Mesothelial cell of epicardium (in vitro differentiated cells): Measurements from ENCODE around the gene ANO9. TPM values are rescaled to one million over a fixed set of nuclear protein-coding genes. Genes with fewer than 3 reads are reported as not detected.

ENCODE experiments used
- DNase-seq, 2 experiments: peaks; one replicate each; pipeline ENCODE4 v3.0.0; 2021; ENCODE audit warnings: low spot score in 2 of 2; ENCODE audit not compliant: unreplicated experiment in 2 of 2
- H3K27ac Mint-ChIP-seq: 2 replicates; pipeline ENCODE4 v1.8.0; 2021; ENCODE audit warnings: mixed read lengths
- H3K27me3 Mint-ChIP-seq: 2 replicates; pipeline ENCODE4 v1.8.0; 2021; ENCODE audit warnings: low read depth, mixed read lengths
- H3K36me3 Mint-ChIP-seq: 2 replicates; pipeline ENCODE4 v1.8.0; 2021; ENCODE audit warnings: mixed read lengths
- H3K4me1 Mint-ChIP-seq: 2 replicates; pipeline ENCODE4 v1.8.0; 2021; ENCODE audit warnings: mixed read lengths
- H3K4me3 Mint-ChIP-seq: 2 replicates; pipeline ENCODE4 v1.8.0; 2021; ENCODE audit warnings: mild to moderate bottlenecking, moderate library complexity, mixed read lengths
- H3K9me3 Mint-ChIP-seq: 2 replicates; pipeline ENCODE4 v1.8.0; 2021; ENCODE audit warnings: mixed read lengths
- total RNA-seq: library from RNA; stranded (reverse); gene quantifications from 3 replicates; pipeline ENCODE4 v1.2.1, GENCODE V29; 2021
- TF ChIP-seq, protein P1 (sequence below): fragments of 200-600 bp; sonication (generic); IDR thresholded peaks from one replicate; pipeline ENCODE4 v1.5.0; 2021; ENCODE audit warnings: antibody characterized with exemption; ENCODE audit not compliant: unreplicated experiment

Gene ANO9
- total RNA-seq, 1 donor from 2014 or later, result 30.6 TPM

DNA sequence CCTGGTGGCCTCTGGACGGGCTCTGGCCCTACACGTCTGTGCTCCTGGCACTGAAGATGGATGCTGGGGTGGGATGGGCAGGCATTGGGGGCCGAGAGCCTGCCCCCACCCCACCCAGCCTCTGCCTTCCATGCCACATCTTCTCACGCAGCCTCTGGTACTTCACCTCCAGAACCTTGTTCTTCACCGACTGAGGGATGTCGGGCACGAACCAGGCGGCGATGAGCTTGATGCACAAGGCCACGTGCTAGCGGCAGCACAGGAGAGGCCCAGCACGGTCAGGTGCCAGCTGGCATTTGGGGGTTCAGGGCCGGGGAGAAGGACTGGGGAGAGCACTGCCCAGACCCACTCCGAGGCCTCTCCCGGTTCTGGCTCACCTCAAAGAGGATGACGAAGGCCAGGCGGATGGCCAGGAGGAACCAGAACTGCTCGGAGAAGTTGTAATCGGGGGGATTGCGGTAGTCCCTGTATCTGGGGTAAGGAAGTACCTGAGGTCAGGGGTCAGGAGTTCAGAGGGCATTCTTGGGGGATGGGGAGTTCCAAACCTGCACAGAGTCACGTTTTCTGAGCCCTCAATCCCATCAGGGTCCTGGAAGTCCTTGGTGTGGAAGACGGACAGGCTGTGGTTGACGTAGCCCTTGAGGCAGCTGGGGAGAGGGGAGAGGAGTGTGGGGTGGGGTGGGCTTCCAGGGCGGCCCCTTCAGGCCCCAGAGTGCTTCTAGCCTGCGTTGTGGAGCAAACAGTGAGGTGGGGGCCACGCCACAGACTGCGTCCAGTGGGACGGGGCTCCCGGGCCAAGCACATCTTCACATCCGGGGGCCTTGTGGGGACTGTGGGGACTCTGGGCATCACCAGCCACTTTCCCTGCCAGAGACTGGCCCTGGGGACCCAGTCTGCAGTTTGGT, 23.2 kb downstream of the ANO9 start:
- H3K9me3 Mint-ChIP-seq, result no peaks in the 10 kb centered on the region
- TF ChIP-seq, protein P1, sequence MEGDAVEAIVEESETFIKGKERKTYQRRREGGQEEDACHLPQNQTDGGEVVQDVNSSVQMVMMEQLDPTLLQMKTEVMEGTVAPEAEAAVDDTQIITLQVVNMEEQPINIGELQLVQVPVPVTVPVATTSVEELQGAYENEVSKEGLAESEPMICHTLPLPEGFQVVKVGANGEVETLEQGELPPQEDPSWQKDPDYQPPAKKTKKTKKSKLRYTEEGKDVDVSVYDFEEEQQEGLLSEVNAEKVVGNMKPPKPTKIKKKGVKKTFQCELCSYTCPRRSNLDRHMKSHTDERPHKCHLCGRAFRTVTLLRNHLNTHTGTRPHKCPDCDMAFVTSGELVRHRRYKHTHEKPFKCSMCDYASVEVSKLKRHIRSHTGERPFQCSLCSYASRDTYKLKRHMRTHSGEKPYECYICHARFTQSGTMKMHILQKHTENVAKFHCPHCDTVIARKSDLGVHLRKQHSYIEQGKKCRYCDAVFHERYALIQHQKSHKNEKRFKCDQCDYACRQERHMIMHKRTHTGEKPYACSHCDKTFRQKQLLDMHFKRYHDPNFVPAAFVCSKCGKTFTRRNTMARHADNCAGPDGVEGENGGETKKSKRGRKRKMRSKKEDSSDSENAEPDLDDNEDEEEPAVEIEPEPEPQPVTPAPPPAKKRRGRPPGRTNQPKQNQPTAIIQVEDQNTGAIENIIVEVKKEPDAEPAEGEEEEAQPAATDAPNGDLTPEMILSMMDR, result no peak
- DNase-seq, result no peak
- no peak overlapping the region for H3K27ac Mint-ChIP-seq
- no peak overlapping the region for H3K4me3 Mint-ChIP-seq
- H3K27me3 Mint-ChIP-seq, result peaks cover 15% of the 10 kb centered on the region
- no peaks in the 10 kb centered on the region for H3K36me3 Mint-ChIP-seq
- H3K4me1 Mint-ChIP-seq, result peaks cover 25% of the 10 kb centered on the region

DNA sequence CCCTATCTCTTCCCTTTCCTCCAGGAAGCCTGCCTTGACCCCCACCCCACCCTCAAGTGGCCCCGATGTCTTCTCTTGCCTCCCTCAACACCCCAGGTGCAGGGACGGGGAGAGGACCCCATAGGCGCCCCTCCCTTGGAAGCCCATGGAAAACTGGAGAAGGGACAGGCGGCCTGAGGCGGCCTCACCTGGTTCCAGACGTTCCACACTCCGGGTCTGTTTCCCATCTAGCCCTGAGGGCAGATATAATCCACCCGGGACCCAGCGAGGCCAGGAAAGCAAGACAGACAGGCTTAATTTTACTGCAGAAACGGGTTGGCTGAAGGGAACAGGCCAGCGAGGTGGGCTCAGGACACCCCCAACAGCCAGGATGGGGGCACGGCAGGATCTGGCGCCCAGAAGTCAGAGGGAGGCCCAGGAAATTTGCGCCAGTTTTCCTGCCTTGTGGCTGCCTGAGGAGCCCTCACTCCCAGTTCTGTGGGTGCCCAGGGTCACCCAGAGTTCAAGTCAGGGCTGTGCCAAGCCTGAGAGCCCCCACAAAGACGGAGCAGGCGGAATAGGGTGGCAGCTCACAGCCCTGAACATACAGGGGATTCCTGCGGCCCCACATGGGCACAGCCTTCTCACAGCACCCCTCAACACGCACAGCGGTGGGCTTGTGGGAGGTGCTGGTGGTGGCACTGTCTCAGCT, 24.0 kb downstream of the ANO9 start:
- no peak for DNase-seq
- H3K36me3 Mint-ChIP-seq, result no peaks in the 10 kb centered on the region
- TF ChIP-seq, protein P1, result no peak
- H3K9me3 Mint-ChIP-seq, result no peaks in the 10 kb centered on the region
- H3K27ac Mint-ChIP-seq, result peak overlapping the region; percentile 43
- peak overlapping the region; percentile 67 for H3K4me3 Mint-ChIP-seq
- peaks cover 15% of the 10 kb centered on the region for H3K27me3 Mint-ChIP-seq
- H3K4me1 Mint-ChIP-seq, result peaks cover 25% of the 10 kb centered on the region

DNA sequence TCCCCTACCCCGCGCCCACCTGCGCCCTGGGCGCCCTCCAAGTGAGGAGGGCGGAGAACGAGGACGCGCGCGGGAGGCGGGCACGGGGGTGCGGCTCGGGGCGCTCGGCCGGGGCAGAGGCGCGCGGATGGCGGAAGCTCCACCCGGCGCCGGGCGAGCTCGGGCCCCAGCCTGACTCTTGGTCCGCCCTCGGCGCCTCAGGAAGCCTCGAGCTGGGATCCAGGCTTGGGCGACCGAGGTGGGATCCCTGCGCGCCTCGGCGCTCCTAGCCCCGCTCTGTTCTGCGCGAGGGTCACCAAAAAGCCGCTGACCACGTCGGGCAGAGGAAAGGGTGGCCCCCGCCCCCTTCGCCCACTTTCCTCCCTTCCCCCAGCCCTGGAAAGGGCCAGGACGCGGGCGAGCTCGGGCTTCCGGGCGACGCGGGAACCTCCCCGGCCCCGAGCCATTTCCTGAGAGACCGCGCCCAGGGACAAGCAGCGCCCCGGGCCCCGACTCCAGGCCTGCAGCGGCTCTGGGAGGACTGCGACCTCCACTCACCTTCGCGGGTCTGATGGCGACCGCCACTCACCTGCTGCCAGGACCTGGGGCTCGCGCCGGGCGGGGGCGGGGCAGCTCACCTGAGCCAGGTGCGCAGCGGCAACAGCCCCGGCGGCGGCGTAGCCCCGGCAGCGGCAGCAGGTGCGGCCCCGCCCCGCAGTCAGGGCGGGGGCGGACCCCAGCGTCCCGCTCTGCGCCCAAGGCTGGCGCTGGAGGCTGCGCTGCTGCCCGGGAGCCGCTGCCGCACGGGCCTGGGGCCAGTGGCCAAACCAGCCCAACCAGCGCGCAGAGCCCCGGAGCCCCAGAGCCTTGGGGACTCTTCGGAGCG, 24.8 kb downstream of the ANO9 start:
- DNase-seq, result no peak
- peak overlapping the region; percentile 55 for H3K4me3 Mint-ChIP-seq
- no peaks in the 10 kb centered on the region for H3K36me3 Mint-ChIP-seq
- TF ChIP-seq, protein P1, result no peak
- H3K4me1 Mint-ChIP-seq, result peaks cover 20% of the 10 kb centered on the region
- H3K27ac Mint-ChIP-seq, result no peak overlapping the region
- no peaks in the 10 kb centered on the region for H3K9me3 Mint-ChIP-seq
- H3K27me3 Mint-ChIP-seq, result peaks cover 15% of the 10 kb centered on the region

DNA sequence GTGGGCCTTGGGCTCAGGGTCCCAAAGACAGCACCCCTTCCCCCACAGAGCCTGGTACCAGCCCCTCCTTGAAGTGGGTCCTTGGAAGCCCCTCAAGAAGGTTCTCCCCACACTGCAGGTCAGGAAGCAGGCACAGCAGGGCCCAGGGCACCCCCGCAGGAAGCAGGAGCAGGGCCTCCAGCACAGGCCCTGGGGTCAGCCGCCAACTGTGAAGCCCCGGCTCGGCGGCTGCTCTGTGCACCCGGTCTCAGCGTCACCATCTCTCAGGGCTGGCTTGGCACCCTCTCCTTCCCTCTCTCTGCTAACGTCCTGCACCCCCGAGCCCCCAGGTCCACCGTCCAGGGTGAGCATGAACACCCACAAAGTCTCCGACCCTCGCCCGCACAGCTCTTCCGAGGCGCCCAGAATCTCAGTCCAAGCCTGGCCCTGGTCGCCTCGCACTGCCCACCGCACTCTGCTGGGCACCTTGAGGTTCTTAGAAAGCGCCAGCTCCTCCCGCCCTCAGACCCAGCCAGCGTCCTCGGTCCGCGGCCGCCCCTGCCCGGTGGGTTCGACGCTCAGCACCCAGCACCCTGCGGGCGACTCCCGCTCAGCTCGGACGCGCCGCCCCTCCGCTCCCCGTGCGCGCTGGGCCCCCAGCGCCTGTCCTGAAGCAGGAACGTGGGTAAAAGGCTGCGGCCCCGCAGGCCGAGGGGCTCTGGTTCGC, 25.6 kb downstream of the ANO9 start:
- Mint-ChIP-seq H3K36me3 (no peaks in the 10 kb centered on the region), H3K27me3 (peaks cover 15% of the 10 kb centered on the region), H3K9me3 (no peaks in the 10 kb centered on the region), H3K27ac (no peak overlapping the region), H3K4me3 (peak overlapping the region; percentile 53), H3K4me1 (peaks cover 18% of the 10 kb centered on the region)
- TF ChIP-seq, protein P1, result no peak
- no peak for DNase-seq

DNA sequence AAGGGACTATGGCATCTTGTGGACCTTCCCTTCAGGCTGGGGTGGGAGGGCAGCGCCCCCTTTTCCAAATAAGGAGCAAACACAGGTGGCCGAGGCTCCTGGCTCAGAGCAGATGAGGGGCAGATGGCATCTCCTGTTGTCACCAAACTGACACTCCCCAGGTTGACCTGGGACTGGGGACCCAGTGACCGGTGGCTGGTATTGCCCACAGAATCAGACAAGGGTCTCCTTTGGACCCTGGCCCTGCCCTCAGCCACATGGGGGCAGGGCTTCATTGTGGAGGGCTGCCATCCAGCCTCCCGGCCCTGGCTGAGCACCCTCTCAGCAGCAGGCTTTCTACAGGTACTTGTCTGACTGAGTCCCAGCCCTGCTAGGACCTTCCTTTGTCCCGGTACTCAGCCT, 26.2 kb downstream of the ANO9 start:
- no peak for DNase-seq
- Mint-ChIP-seq H3K4me3 (peak overlapping the region; percentile 53), H3K27me3 (peaks cover 15% of the 10 kb centered on the region), H3K4me1 (peaks cover 18% of the 10 kb centered on the region), H3K36me3 (no peaks in the 10 kb centered on the region), H3K27ac (no peak overlapping the region), H3K9me3 (no peaks in the 10 kb centered on the region)
- TF ChIP-seq, protein P1, result no peak
